Endometrial microvascular endothelial cells (primary cell): ENCODE data around the gene TGFBR3L. TPM values are rescaled to one million over a fixed set of nuclear protein-coding genes. Genes with fewer than 3 reads are reported as not detected.
"Not testable (repeated sequence)": the region's sequence is repeated elsewhere in the genome, so short reads cannot be mapped to it uniquely, and the experiment has no call there.

Source experiments
- in situ Hi-C: cut with HindIII; loops from 2 replicates; pipeline ENCODE4 v1.10.0; 2017; ENCODE audit warnings: low sequenced_read_pairs, low pct_unique_long_range_greater_than_20kb; ENCODE audit errors: inconsistent ontology term
- total RNA-seq: library from RNA; depleted of rRNA; stranded (reverse); fragments of >200 nt; gene quantifications from one replicate; pipeline ENCODE4 v1.2.3, GENCODE V29; 2015; ENCODE audit errors: inconsistent ontology term

TGFBR3L gene
- total RNA-seq, 1 donor from 2014 or later = not detected

DNA sequence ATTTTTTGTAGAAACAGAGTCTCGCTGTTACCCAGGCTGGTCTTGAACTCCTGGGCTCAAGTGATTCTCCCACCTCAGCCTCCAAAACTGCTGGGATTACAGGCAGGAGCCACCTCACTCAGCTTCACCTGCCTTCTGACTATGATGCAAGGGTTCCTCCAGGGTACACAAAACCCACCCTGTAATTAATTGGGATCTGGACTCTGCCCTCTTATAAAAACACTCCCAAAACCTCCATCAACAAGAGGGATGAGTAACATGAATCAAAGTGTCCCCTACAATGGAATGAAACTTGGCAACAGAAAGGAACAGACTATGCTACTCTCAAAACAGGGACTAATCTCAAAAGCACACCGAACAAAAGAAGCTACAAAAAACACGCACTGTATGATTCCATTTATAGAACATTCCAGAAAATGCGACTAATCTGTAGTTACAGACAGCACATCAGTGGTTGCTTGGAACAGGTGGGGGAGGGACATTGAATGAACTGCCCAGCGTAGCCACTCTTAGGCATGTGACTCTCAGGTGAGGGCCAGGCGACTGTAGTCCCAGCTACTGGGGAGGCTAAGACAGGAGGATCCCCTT is 37.3 kb upstream of the TGFBR3L start:
- in situ Hi-C loops = no loop called here

DNA sequence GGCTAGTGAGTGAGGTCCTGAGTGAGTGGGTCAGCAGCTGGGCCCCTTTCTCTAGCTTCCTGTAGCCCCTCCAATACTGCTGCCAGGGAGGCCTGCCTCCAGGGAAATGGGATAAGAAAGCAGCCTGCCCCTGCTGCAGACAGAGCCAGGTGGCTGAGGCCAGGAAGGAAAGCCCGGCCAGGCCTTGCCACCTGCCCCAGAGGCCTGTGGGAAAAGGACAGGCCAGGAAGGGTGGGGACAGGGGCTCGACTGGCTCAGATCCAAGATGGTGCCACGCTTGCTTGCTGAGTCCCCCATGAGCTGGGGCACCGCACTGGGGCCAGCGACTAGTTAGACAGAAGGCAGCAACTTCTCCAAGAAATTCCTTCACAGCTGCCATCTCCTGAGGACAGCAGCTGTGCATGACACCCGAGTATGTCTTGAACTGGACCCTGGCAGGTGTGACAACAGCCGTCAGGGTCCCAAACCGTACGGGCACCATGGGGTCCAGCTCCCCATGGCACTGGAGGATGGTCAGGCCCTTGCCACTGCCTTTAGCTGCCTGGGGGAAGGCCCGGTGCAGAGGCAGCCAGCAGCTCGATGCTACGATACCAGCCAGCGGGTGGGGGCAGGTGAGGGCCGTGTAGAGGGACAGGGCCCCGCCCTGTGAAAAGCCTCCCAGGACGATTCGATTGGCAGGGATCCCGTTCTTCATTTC is 35.4 kb upstream of the TGFBR3L start:
- in situ Hi-C loops = no loop called here

DNA sequence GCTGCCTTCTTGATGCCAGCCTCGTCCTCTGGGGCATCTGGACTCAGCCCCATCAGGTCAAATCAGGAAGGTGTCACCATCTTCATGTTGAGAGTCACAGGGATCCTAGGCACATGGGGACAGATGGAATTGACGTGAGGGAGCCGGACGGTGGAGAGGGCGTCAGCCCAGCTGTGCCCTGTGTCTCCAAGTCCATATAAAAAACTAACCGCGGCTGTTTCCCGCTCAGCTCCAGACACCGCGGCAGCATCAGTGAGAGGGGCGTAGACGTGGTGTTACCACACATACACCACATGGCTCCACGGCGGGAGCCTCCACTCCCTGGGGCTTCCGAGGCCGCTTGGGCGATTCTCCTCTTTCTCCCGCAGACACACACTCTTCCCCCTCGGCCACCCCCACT is 34.8 kb upstream of the TGFBR3L start:
- in situ Hi-C loops = no loop called here

DNA sequence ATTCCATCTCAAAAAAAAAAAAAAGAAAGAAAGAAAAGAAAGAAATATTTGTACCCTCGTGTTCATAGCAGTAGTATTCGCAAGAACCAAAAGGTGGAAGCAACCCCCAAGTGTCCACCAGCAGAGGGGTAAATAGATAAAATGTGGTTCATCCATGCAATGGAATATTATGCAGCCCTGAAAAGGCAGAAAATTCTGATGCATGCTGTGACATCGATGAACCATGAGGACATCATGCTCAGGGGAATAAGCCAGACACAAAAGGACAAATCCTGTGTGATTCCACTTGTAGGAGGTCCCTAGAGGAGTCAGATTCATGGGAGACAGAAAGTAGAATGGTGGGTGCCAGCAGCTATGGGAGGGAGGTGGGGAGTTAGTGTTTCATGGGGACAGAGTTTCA is 32.7 kb upstream of the TGFBR3L start:
- in situ Hi-C loops = no loop called here

DNA sequence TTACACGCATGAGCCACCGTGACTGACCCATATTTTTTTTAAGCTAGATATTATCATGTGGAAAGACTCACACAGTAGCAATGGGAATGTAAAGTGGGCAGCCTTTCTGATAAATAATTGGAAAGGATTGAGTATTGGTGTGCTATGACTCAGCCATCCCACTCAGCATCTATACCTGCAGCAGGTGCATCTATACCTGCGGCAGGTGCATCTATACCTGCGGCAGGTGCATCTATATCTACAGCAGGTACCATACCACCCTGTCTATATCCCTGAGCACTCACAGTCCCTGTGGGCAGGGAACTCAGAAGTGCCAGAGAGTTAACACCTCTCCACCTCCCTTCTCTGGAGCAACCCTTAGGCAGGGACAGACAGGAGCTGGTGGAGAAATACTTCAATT is 31.5 kb upstream of the TGFBR3L start:
- in situ Hi-C loops = no loop called here

DNA sequence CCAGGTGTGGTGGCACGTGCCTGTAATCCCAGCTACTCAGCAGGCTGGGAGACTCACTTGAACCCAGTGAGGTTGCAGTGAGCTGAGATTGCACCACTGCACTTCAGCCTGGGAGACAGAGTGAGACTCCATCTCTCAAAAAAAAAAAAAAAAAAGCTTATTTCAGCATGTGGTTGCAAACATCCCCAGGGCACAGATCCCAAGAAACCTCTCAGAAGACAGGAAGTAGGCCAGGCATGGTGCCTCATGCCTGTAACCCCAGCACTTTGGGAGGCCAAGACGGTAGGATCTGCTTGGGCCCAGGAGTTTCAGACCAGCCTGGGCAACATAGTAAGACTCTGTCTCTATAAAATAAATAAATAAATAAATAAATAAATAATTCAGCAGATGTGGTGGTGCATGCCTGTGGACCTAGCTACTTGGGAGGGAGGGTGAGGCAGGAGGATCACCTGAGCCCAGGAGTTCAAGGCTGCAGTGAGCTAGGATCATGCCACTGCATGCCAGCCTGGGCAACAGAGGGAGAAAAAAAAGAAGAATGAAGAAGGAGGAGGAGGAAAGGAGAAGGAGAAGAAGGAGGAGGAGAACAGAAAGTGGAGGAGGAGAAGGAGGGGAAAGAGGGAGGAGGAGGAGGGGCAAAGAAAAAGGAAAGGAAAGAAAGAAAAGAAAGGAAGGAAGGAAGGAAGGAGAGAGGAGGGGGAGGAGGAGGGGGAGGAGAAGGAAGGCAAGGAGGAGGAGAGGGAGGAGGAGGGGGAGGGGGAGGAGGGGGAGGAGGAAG is 30.6 kb upstream of the TGFBR3L start:
- in situ Hi-C loops = no loop called here

DNA sequence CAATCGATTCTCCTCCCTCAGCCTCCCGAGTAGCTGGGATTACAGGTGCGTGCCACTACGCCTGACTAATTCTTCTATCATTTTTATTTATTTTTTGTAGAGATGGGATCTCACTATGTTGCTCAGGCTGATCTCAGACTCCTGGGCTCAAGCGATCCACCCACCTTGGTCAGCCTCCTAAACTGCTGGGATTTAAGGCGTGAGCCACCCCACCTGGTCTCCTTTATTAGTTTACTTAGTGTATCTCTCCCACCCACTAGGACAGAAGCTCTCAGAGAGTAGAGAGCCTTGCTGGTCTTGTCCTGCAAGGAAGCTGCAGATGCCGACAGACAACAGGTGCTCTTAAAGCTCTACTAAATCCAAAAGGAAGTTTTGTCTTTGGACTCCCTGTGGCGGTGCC is 28.8 kb upstream of the TGFBR3L start:
- in situ Hi-C loops = no loop called here

DNA sequence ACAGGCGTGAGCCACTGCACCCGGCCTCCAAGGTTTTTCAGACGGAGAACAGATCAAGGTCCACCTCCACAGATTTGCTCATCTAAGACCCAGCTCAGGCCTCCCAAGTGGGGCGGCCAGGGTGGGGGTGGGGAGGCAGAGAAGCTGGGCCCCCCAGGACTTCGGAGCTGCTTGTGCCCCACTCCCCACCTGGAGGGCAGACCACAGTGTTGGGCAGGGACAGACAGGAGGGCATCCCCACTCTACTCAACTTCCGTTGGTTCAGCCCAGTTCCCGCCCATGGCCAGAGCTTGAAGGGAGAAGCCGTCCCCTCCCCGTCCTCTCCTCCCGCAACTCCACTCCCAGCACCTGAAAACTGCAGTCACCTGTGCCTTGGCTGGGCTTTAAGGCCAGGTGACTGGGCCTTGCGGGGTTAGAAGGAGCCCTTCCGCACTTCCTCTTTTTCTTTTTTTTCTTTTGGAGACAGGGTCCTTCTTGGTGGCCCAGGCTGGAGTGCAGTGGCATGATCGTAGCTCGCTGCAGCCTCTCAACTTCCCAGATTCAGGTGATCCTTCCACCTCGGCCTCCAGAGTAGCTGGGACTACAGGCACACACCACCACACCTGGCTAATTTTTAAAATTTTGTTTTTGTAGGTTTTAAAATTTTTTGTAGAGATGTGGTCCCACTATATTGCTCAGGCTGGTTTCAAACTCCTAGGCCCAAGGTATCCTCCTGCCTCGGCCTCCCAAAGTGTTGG is 27.1 kb upstream of the TGFBR3L start:
- in situ Hi-C loops = no loop called here

DNA sequence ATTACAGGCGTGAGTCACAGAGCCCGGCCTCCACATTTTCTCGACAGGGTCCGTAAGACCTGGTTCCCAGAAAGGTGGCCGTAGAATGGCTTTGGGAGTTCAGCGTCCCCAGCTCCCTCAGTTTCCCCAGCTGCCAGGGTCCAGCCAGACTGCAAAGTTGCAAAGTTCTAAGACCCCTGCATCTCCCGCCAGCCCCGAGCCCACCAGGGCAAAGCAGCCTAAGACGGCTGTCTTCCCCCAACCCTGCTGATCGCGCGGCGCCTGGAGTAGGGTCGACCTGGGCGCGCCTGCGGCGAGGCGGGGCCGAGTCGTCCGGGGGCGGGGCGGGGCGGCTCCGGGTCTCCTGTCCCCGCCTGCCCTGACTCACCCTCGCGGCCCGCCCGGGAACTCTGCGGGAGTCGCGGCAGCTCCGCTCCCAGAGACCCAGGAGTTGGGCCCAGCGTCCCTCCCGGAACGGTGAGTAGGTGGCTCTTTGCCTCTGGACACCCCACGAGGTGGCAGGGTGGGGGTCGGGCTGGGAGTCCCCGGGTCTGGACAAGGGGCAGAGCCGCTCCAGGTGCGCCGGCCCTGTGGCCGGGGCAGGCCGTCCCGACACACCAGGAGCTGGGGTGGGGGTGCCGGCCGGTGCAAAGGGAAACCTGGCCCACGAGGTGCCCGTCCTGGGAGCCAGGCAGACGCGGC is 26.3 kb upstream of the TGFBR3L start, which contains the start of gene LRRC8E:
Gene LRRC8E (plus strand): TSS at position 366 of the 681 bp plus-strand sequence. CDS start 7,094 bp downstream, outside the sequence.
- in situ Hi-C loops = no loop called here

DNA sequence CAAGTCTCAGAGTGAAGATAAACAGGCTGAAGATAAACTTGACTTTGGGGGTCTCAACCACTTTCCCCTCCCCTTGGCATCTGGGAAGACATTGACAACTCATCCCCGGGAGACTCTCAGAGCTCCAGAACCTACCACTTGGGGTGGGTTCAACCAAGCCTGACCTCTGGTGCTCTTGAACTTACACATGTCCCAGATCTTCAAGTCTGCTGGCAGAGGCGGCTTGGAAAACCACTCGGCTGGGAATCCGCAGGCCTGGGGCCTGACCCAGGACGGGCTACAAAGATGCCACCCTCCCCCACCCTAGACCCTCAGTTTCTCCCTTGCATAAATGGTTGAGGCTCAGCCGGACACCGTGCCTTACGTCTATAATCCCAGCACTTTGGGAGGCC is 25.8 kb upstream of the TGFBR3L start:
- in situ Hi-C loops = no loop called here

DNA sequence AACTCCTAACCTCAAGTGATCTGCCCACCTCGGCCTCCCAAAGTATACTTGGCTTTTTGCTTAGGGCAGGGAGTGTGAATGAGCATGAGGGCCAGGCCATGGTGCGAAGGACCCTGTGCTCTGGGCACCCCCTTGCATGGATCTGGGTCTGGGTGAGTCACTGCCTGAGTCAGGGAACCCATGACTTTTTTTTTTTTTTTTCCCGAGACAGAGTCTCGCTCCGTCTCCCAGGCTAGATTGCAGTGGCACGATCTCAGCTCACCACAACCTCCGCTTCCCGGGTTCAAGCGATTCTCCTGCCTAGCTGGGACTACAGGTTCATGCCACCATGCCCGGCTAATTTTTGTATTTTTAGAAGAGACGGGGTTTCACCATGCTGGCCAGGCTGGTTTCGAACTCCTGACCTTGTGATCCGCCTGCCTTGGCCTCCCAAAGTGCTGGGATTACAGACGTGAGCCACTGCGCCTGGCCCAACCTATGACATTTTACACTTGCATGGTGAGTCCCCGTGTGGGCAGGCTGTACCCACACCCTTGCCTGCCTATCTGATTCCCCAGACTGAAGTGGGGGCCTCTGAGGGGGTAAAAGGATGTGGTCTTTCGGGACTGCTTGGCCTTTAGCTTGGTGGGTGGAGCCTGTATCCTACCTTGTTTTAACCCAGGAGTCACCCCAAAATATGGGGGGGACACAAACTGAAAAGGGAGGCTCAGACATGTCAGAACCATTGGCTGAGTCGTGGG is 21.1 kb upstream of the TGFBR3L start:
- in situ Hi-C loops = not testable (repeated sequence)

DNA sequence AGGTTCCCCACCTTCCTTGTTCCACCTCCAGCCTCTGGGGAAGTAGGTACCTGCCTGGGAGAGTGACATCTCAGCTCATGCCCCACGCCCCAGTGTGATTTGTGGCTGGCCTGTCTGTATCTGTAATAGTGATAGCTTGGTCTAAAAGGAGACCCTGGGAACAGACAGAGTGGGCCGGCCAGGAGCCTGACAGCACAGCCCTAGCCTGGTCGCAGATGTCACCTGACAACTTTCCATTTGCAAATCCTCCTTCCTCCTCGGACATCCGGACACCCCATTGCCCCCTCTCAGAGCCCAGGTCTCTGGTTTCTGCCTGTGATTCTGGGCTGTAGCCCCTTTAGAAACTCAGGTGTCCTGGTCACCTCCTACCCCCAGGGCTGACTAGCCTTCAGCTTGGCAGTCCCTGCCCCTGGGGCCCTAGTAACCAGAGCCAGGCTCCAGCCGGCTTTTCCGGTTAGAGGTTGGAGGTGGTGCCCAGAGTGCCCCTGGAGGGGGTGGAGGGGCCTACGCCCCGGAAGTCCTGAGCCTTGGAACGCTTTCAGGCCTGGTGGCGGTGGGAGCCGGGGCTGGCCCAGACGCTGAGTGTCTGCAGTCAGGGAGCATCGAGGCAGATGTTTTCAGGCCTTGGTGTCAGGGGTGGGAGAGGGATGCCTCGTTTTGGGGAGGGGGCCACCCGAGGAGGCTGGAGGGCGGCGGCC is 19.9 kb upstream of the TGFBR3L start:
- in situ Hi-C loops = no loop called here

DNA sequence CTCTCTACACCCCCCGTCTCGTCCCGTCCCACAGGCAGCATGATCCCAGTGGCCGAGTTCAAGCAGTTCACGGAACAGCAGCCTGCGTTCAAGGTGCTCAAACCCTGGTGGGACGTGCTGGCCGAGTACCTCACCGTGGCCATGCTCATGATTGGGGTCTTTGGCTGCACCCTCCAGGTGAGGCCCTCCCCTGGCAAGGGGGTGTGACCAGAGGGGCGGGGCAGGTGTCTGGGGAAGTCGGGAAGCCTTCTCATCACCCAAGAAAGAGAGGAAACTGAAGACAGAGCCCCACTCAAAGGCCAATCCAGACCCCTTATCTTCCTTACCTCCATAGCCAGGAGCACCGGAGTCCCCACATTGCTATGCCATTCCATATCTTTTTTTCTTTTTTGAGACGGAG is 19.1 kb upstream of the TGFBR3L start:
- in situ Hi-C loops = no loop called here

DNA sequence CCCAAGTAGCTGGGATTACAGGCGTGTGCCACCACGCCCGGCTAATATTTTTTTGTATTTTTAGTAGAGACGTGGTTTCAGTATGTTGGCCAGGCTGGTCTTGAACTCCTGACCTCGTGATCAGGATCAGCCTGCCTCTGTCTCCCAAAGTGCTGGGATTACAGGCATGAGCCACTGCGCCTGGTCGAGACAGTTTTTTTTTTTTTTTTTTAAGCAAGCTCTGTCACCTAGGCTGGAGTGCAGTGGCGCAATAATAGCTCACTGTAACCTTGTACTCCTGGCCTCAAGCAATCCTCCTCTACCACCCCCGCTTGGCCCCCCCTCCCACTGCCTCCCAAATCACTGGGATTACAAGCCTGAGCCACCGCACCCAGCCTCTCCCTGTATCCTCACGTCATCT is 17.3 kb upstream of the TGFBR3L start:
- in situ Hi-C loops = no loop called here

DNA sequence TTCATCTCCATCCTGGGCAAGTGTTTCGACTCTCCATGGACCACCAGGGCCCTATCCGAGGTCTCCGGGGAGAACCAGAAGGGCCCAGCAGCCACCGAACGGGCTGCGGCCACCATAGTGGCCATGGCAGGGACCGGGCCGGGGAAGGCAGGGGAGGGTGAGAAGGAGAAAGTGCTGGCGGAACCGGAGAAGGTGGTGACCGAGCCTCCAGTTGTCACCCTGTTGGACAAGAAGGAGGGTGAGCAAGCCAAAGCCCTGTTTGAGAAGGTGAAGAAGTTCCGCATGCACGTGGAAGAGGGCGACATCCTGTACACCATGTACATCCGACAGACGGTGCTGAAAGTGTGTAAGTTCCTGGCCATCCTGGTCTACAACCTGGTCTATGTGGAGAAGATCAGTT is 15.7 kb upstream of the TGFBR3L start:
- in situ Hi-C loops = no loop called here

DNA sequence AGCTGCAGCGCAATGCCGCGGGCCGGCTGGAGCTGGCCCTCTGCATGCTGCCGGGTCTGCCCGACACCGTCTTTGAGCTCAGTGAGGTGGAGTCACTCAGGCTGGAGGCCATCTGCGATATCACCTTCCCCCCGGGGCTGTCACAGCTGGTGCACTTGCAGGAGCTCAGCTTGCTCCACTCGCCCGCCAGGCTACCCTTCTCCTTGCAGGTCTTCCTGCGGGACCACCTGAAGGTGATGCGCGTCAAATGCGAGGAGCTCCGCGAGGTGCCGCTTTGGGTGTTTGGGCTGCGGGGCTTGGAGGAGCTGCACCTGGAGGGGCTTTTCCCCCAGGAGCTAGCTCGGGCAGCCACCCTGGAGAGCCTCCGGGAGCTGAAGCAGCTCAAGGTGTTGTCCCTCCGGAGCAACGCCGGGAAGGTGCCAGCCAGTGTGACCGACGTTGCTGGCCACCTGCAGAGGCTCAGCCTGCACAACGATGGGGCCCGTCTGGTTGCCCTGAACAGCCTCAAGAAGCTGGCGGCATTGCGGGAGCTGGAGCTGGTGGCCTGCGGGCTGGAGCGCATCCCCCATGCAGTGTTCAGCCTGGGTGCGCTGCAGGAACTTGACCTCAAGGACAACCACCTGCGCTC is 14.8 kb upstream of the TGFBR3L start:
- in situ Hi-C loops = no loop called here

DNA sequence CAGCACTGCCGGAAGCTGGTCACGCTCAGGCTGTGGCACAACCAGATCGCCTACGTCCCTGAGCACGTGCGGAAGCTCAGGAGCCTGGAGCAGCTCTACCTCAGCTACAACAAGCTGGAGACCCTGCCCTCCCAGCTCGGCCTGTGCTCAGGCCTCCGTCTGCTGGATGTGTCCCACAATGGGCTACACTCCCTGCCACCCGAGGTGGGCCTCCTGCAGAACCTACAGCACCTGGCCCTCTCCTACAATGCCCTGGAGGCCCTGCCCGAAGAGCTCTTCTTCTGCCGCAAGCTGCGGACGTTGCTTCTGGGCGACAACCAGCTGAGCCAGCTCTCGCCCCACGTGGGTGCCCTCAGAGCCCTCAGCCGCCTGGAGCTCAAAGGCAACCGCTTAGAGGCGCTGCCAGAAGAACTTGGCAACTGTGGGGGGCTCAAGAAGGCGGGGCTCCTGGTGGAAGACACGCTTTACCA is 14.2 kb upstream of the TGFBR3L start:
- in situ Hi-C loops = no loop called here
